HG03280 (cell line): ENCODE results near the gene SULT6B1.
"Not testable (repeated sequence)": the region's sequence is repeated elsewhere in the genome, so short reads cannot be mapped to it uniquely, and the experiment has no call there.

ENCODE experiments used
- ATAC-seq: cut with Tn5 transposase; IDR thresholded peaks from one replicate; pipeline ENCODE4 v1.9.1; 2021; ENCODE audit warnings: mild to moderate bottlenecking, moderate library complexity; ENCODE audit not compliant: unreplicated experiment

Gene SULT6B1, protein sequence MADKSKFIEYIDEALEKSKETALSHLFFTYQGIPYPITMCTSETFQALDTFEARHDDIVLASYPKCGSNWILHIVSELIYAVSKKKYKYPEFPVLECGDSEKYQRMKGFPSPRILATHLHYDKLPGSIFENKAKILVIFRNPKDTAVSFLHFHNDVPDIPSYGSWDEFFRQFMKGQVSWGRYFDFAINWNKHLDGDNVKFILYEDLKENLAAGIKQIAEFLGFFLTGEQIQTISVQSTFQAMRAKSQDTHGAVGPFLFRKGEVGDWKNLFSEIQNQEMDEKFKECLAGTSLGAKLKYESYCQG

DNA sequence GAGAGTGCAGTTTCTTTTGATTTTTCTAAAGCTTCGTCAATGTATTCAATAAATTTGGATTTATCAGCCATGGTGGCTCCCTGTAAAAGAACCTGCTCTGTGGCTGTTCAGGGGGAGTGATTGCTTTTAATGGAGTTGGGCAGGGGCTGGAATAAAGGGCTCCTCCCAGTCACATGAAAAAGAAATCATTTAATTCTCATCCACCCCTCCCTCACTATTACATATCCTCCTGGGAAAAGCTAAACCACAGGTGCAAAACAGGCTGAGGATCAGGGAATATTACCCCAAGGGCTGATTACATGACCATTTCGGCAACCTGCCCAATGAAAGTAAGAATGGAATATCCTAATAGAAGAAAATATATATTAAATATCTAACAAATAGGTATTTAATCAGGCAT lies at the start of gene SULT6B1:
Gene SULT6B1, minus strand, starts transcription at position 101 of the 400 bp plus-strand sequence. Its CDS starts 30 bp downstream, at position 71.
- ATAC-seq: no peak

DNA sequence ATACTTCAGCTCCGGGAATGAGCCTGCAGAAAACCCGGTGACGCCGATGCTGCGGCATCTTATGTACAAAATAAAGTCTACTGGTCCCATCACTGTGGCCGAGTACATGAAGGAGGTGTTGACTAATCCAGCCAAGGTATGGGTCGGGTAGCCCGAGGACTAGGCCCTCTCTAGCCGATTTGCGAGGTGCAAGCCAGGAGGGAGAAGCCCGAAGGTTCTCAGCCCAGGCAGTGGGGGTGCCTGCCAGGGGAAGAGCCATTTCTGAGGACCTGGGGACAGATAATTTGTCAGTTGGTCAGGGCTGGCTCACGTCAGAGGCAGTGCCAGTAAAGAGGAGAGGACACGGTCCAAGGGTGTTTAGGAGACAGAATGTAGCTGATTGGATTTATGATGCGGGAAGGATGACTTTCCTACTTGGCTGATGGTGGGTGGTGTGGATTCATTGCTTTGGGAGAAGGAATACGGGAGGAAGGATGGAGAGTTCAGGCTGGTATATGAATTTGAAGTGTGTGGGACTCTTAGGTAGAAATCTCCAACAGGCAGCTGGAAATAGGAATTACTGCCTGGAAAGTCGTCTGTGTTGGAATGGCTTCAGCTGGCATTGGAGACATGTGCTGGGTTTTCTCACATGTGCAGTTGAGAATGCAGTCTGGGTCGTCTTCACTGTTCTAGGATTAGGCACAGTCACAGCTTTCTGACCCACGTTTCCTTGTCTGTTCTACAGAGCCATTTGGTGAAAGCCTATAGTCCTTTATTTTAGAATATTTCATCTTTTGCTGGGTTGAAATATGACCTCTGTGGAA lies 43.9 kb upstream of the SULT6B1 start:
- no peak for ATAC-seq

DNA sequence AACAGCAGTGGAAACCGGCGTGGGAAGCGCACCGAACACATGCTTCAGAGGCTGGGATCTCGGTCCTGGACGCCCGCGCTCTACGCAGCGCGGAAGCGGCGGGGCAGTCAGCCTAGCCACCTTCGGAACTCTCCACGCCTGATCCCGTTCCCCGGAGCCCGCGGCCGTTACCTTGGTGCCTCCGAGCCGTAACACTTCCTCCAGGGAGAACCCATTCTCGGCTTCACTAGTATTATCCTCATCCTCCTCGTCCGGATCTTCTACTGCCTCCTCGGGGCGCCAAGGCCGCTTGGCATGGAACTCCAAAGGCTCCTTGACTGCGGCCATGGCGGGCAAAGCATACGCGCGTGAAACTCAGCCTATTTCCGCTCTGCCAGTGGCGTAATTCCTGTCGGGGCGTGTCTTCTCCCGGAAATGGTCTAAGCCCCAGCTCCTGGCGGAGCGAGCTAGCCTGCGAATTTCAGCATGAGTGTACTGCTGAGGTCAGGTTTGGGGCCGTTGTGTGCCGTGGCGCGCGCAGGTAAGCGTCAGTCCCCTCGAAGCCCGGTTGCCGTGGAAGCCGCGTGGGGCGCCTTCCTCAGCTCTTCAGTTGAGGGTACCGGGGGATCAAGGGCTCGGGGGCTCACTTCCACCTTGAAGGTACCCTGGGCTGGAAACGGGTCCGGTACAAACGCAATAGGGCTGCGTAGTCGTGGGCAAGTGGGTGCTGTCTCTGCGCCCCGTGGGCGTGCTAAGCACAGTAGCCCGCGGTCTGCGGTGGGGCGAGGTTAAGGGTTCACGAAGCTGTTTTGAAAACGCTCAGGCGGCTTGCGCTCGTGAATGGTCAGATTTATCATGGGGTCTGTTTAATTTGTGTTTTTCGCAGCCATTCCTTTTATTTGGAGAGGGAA lies 43.0 kb upstream of the SULT6B1 start, which contains the start of the genes CEBPZ and NDUFAF7:
Gene CEBPZ, minus strand, starts transcription at position 356 of the 890 bp plus-strand sequence. Its CDS starts 29 bp downstream, at position 327.
Gene NDUFAF7, plus strand, starts transcription at position 418 of the 890 bp plus-strand sequence. Its CDS starts 48 bp downstream, at position 466.
- peak; percentile 89 for ATAC-seq

DNA sequence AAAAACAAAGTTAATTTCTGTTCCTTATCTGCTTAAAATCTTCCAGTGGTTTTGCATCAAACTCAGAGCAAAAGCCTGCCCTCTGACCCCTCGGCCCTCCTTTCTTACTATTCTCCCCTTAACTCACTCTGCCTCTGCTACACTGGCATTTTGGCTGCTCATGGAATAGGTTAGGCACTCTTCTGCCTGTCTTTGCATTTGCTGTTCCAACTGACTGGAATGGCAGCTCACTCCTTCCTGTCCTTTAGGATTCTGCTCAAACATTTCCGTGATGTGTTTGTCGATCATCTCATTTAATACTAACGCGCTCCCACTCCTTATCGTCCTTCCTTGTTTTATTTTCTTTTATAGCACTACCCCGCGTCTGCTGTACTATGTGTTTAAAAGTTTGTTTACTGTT lies 42.1 kb upstream of the SULT6B1 start:
- ATAC-seq: no peak

DNA sequence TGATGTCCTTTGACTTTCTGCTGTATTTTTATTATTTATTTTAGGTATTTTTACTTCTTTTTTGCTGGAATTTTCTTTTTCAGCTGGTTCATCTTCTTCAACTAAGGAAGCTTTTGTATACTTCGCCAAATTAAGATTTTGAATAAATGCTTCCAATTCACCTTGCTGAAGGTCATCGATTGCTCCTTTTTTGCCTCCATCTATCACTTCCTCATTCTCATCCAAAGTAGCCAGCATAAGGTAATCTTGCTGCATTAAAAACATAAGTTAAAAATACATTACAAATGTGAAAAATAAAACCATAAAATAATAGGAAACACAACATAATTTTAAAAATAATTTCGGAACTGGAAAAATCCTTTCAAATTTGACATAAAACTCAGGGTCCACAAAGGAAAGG lies 40.3 kb upstream of the SULT6B1 start:
- ATAC-seq: no peak

DNA sequence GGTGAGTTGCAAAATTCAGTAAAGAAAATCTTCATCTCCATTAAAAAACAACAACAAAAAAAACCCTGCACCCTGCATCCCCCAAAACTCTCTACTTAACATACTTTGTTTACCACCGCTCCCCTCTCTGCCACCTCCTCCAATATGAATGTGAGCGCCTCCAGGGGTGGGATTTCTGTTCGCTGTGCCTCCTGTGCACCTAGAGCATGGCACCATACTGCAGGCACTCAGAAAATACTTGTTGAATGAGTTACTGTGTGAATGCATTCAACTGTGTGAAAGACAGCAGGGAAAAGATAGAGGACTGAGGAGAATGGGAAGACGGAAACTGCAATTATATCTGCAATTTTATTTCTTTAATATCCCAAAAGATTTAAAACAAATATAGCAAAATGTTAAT lies 38.4 kb upstream of the SULT6B1 start:
- no peak for ATAC-seq

DNA sequence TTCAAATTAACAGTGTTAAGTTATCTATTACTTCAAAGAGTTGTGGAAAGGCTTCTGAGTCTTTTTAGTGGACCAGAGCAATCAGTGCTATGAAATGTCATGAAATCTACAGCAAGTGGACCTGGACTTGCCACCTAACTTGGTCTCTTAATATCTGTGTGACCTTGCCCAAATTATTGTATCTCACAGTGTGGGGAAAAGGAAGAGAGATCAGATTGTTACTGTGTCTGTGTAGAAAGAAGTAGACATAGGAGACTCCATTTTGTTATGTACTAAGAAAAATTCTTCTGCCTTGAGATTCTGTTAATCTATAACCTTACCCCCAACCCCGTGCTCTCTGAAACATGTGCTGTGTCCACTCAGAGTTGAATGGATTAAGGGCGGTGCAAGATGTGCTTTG lies 36.7 kb upstream of the SULT6B1 start:
- ATAC-seq: not testable (repeated sequence)

DNA sequence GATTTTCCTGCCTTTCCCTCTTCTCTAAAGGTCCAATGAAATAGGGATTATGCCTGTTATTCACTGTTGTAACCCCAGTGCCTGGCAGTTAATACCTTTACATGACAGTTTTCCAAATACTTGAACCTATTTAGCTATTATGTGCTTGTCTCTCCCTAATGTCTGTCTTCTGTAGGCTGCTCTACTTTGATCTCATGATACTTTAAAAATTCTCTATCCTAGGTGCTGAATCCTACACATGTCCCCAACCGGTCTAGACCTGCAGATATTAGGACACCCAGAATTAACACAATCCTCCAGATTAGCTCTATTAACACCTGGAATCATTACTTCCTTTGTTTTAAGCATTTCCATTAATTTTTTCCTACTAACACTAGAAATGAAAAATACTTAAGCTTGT lies 35.6 kb upstream of the SULT6B1 start:
- no peak for ATAC-seq

DNA sequence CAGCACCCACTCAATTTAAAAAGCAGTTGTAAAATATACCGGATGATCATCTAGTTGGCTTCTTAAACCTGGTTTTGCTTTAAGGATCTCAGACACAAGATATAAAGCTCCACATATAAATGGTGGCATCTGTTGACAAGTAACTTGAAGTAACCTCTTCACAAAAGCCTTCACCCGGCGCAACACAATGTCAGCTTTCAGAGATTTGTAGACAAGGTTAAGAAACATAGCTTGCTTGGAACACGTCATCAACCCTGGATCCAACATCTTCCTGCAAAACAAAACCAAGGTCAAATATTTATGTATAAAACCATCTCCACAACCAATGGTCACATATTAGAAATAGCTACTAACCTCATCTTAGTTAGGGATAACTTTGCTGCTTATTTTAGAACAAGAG lies 34.7 kb upstream of the SULT6B1 start:
- ATAC-seq: no peak

DNA sequence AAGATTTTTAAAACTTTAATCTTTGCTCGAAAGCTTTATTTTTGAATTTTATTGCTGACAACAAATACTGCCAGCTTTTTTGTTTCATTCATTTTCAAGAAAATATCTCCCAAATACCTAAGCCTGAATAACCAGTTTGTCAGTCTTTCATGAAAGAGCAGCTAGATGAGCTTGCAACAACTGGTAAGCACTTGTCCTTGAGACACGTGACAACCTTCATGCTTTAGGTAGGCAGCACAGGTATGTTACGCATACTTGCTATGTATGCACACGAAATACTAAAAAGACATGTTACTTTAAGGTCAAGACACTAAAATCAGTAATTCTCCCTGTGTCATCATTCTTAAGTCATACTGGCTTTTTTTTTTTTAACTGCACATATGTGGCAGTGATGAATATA lies 30.6 kb upstream of the SULT6B1 start:
- ATAC-seq: no peak

DNA sequence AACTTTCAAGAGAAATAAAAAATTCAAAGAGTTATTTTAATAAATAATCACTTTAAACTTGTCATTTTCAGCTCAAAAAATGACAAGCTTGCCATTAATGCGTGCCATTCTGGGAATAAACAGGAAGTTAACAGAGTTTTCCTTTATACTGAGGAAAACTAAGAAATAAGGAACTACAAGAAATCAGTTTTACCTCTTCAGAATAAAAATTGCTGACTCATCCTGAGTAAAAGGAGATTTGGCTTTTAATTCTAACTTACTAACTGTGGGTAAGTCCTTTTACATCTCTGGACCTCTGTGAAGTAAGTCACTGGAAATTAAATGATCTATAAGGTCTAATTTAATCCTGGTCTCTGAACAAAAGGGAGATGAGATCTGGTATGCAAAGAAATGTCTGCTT lies 26.8 kb upstream of the SULT6B1 start:
- ATAC-seq: no peak

DNA sequence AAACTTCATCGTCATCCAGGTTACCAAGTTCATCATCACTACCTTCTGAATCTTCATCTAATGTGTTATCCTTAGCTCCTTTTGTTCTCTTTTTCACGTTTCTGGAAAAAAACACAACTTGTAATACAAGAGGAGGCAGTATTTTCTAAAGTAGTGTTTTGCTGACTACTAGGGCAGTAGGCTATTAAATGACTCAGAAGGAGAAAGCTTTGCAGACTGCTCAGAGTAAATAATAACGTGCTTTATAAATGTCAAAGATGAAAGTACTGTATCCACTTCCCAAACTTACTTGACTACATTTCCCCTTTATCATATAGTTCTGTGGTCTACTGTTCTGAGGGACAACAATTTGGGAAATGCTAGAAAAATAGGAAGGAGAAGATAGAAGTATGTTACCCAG lies 23.5 kb upstream of the SULT6B1 start:
- no peak for ATAC-seq

DNA sequence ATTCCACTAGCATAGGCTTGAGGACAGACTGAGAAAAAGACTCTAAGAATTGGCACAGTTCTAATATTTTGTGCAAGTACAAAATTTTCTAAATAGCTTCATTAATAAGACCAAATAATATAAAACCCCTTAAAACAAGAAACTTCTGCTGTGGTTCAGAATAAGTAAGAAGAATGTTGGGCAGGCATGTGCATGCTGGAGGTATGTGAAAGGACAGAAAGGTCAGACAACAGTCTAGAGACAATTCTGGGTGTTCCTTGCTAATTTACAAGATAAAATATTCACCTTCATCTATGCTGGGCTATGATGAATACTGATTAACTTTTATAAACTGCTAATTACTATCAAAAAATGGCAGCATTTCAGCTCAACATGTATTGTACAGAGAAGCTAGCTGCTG lies 22.7 kb upstream of the SULT6B1 start:
- no peak for ATAC-seq

DNA sequence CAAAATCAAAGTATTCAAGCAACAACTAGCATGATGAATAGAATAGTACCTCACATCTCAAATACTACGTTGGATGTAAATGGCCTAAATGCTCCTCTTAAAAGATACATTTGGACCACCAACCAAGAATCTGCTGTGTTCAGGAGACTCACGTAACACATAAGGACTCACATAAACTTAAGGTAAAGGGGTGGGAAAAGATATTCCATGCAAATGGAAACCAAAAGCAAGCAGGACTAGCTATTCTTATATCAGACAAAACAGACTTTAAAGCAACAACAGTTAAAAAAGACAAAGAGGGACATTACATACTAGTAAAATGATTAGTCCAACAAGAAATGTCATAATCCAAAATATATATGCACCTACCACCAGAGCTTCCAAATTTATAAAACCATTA lies 18.3 kb upstream of the SULT6B1 start:
- ATAC-seq: not testable (repeated sequence)

DNA sequence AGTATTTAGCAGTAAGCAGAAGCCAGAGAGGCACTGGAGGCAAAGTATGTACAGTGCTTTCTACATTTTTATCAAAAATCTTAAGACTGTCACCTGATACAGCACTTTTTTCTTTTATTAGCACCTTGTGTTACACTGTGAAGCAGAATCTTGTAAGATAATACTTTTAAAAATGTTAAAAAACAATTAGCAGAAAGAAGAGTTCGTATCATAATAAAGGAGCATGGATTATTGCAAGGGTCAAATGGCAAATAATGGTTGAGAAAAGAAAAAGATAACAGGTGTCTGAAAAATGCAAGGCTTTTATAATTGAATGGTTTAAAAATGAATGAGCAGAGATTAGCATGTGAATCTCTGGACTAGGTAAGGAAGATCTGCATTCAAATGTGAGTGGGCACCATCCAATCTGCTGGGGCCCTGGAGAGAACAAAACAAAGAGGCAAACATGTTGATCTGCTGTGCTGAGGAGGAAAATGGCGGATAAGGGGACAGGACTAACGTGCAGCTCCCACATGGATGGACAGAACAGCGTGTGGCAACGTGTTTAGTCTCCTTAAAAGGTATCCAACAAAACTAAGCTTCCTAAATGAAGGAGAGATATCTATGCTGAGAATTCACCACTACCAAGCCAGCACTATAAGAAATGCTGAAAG lies 17.3 kb upstream of the SULT6B1 start:
- ATAC-seq: no peak

DNA sequence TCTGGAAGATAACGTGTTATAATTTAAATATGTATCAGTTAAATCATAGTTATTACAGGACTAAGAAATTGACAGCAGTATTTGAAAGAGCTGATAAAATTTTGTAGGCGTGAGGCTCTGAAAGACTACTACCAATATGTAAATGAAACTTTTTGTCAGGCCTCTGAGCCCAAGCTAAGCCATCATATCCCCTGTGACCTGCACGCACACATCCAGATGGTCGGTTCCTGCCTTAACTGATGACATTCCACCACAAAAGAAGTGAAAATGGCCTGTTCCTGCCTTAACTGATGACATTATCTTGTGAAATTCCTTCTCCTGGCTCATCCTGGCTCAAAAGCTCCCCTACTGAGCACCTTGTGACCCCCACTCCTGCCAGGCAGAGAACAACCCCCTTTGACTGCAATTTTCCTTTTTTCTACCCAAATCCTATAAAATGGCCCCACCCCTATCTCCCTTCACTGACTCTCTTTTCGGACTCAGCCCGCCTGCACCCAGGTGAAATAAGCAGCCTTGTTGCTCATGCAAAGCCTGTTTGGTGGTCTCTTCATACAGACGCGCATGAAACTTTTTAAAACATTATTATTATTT lies 16.7 kb upstream of the SULT6B1 start:
- ATAC-seq: not testable (repeated sequence)

DNA sequence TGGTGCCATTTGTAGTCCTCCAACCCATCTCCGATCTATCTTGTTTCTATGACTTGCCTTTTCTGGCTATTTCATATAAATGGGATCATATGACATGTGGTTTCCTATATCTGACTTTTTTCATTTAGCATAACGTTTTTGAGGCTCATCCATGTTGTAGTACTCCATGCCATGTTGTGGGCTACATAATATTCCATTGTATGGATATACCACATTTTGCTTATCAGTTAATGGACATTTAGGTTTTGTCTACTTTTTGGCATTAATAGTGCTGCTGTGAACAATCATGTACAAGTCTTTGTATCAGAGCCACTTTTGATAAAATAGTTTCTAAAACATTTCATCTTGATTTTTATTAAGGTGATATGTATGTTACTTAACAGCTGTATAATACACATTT lies 15.2 kb upstream of the SULT6B1 start:
- no peak for ATAC-seq

DNA sequence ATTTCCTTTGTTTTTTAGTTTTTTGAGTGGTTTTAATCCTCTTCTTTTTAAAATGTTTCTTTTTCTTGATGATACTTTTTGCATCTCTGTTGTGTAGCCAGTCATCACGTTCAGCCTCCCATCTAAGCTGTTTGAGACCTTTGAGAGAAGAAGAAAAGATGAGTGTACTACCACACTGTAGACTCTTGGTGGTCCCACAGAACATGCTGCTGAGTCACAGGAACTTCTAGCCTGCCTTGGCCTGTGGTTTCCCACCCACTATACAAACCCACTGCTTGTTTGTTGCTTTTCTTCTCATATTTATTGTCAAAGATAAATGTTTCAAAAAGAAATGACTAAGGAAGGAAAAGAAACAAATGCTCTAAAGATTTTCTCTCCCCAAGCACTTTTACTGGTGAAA lies 13.3 kb upstream of the SULT6B1 start:
- ATAC-seq: no peak

DNA sequence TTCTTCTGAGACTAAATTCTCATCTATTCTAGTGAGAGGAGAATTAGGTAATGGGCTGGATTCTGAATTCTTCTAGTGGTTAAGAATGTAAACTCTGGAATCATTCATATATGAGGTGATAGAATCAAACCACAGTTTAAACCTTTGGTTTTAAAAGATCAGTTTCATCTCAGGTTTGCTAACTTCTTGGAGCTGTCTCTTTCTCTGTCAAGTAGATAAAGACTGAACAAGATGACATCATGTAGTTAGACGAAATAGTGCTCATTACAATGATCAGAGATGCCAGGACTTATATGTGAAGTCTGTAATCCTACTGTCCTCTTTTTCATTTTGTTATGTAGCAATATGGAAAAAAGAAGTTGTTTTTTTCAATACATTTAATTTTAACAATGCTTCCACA lies 12.7 kb upstream of the SULT6B1 start:
- no peak for ATAC-seq

DNA sequence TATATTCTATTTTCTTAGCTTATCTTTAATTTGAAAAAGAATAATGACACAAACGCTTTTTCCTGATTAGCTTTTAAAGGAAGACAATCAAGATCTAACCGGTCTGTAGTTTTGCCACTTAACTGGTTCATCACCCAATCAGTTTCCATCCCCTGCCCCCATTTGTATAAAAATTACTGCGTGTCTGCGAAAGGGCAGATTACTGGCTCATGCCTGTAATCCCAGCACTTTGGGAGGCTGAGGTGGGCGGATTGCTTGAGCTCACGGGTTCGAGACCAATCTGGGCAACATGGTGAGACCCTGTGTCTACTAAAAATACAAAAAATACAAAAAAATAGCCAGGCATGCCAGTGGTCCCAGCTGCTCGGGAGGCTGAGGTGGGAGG lies 10.2 kb upstream of the SULT6B1 start:
- ATAC-seq: no peak
